Fibroblast of mammary gland (primary cell): ENCODE results near the gene OPCML.

ENCODE experiments used
- DNase-seq: peaks from one replicate; pipeline ENCODE4 v3.0.0-alpha.2; 2010; ENCODE audit warnings: low read depth
- H3K4me3 ChIP-seq: 2 replicates; pipeline ENCODE4 v1.5.1; 2011; ENCODE audit warnings: low read depth, mild to moderate bottlenecking, low read length, moderate library complexity; ENCODE audit not compliant: control insufficient read depth
- TF ChIP-seq, protein P1 (sequence below): conservative IDR thresholded peaks from 2 replicates; pipeline ENCODE4 v1.5.1; 2011; ENCODE audit warnings: low read depth, low read length, inconsistent platforms; ENCODE audit not compliant: control insufficient read depth, insufficient read depth

Gene OPCML

DNA sequence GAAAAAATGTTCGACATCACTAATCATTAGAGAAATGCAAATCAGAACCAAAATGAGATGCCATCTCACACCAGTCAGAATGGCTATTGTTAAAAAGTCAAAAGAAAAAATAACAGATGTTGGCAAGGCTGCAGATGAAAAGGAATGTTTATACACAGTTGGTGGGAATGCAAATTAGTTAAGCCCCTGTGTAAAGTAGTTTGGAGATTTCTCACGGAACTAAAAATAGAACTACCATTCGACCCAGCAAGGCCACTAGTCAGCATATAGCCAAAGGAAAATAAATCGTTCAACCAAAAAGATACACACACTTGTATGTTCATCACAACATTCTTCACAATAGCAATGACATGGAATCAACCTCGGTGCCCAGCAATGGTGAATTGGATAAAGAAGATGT, 503.2 kb downstream of the OPCML start:
- TF ChIP-seq, protein P1, sequence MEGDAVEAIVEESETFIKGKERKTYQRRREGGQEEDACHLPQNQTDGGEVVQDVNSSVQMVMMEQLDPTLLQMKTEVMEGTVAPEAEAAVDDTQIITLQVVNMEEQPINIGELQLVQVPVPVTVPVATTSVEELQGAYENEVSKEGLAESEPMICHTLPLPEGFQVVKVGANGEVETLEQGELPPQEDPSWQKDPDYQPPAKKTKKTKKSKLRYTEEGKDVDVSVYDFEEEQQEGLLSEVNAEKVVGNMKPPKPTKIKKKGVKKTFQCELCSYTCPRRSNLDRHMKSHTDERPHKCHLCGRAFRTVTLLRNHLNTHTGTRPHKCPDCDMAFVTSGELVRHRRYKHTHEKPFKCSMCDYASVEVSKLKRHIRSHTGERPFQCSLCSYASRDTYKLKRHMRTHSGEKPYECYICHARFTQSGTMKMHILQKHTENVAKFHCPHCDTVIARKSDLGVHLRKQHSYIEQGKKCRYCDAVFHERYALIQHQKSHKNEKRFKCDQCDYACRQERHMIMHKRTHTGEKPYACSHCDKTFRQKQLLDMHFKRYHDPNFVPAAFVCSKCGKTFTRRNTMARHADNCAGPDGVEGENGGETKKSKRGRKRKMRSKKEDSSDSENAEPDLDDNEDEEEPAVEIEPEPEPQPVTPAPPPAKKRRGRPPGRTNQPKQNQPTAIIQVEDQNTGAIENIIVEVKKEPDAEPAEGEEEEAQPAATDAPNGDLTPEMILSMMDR, result no peak
- no peak overlapping the region for H3K4me3 ChIP-seq
- DNase-seq, result no peak

DNA sequence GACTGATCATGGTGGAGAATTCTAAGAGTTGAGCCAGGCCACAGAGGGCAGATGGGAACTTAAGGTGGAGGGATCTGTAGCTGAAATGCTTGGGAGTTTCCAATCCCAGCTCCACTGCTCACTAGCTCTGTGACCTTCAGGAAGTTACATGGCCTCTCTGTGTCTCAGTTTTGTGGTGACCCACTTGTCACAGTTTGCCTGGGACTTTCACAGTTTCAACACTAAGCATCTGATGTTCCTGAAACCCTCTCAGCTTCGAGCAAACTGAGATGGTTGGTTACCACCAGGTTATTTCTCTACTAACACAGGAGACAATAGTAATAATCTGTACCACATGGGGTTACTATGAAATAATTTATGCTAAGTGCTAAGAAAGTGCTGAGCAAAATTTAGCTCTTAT, 505.3 kb downstream of the OPCML start:
- TF ChIP-seq, protein P1, result no peak
- no peak for DNase-seq
- no peak overlapping the region for H3K4me3 ChIP-seq

GRCh38 chr11:133024301-133024700, 508.0 kb downstream of the OPCML start:
- TF ChIP-seq, protein P1, result no peak
- no peak for DNase-seq
- no peak overlapping the region for H3K4me3 ChIP-seq

GRCh38 chr11:133023232-133023631, 509.1 kb downstream of the OPCML start:
- DNase-seq, result no peak
- no peak overlapping the region for H3K4me3 ChIP-seq
- TF ChIP-seq, protein P1, result no peak

GRCh38 chr11:133021553-133021952, 510.7 kb downstream of the OPCML start:
- H3K4me3 ChIP-seq, result no peak overlapping the region
- TF ChIP-seq, protein P1, result no peak
- DNase-seq, result no peak

DNA sequence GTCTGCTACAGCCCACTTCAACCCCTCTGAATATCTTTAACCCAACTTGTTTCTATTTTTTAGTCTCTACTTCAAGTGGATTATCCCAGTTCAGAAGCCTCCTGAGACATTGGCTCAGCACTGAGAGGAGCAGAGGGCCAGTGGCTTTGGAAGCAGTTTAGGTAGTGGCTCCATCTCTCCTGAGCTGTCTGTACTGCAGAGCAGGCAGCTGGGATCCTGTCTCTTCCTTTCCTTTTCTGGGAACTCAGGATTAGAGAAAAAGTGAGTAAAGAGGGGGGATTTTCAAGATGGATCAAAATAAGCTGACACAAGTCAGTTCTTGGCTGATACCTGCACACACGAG, 512.0 kb downstream of the OPCML start:
- no peak overlapping the region for H3K4me3 ChIP-seq
- TF ChIP-seq, protein P1, result no peak

More for the DNA sequence above, 512.0 kb downstream of the OPCML start:
- no peak for DNase-seq
